Omental fat pad (tissue), 4 donors: ENCODE data around the gene SYK. TPM values are rescaled to one million over a fixed set of nuclear protein-coding genes. Genes with fewer than 3 reads are reported as not detected.

Experiments
- ATAC-seq: fragments of 150-250 bp; one replicate; pipeline ENCODE4 v1.9.1; 2016; ENCODE audit warnings: mild to moderate bottlenecking, moderate library complexity; ENCODE audit not compliant: low FRiP score
- DNase-seq: peaks from one replicate; pipeline ENCODE4 v3.0.0-alpha.2; 2019; ENCODE audit warnings: low spot score
- CTCF ChIP-seq, 3 donors: fragments of 450-650 bp; IDR thresholded peaks; one replicate each; pipeline ENCODE4 v1.5.1; 2016 to 2017; ENCODE audit warnings: antibody characterized with exemption in 3 of 3, mild to moderate bottlenecking in 3 of 3, moderate library complexity in 2 of 3
- total RNA-seq, 4 donors: library from RNA; depleted of rRNA; stranded (reverse); fragments of >200 nt; gene quantifications; one replicate each; pipeline ENCODE4 v1.1.0, GENCODE V29; 2016

The SYK gene
- total RNA-seq, 4 donors from 2014 or later = 12.4 to 36.1 (median 25.9) TPM

- ATAC-seq (no peak), DNase-seq (no peak)
- no peak for TF ChIP-seq CTCF (IDR thresholded peaks at IDR 0.05)
These were observed 72.6 kb downstream of the SYK start for GRCh38 chr9:90874194-90874593.

GRCh38 chr9:90878562-90878961 is 76.9 kb downstream of the SYK start:
- ATAC-seq = no peak
- no peak for DNase-seq
- TF ChIP-seq CTCF (IDR thresholded peaks at IDR 0.05) = no peak

- DNase-seq (no peak), ATAC-seq (no peak)
- no peak for TF ChIP-seq CTCF (IDR thresholded peaks at IDR 0.05)
These were observed 78.4 kb downstream of the SYK start for GRCh38 chr9:90880066-90880465.

GRCh38 chr9:90880669-90881068 is 79.0 kb downstream of the SYK start:
- TF ChIP-seq CTCF (IDR thresholded peaks at IDR 0.05) = no peak
- DNase-seq (no peak), ATAC-seq (no peak)

- DNase-seq = no peak
- TF ChIP-seq CTCF (IDR thresholded peaks at IDR 0.05) = no peak
- ATAC-seq = no peak
These were observed 80.0 kb downstream of the SYK start for GRCh38 chr9:90881648-90882047.

GRCh38 chr9:90882991-90883600 is 81.5 kb downstream of the SYK start:
- DNase-seq (no peak), ATAC-seq (no peak)
- no peak for TF ChIP-seq CTCF (IDR thresholded peaks at IDR 0.05)

- DNase-seq = no peak
- no peak for TF ChIP-seq CTCF (IDR thresholded peaks at IDR 0.05)
- no peak for ATAC-seq
These were observed 82.0 kb downstream of the SYK start for GRCh38 chr9:90883661-90884060.
